Spleen (tissue), 11 donors: ENCODE results near the gene SLCO4C1. TPM values are rescaled to one million over a fixed set of nuclear protein-coding genes. Genes with fewer than 3 reads are reported as not detected.

Experiments used
- DNase-seq: peaks from one replicate; pipeline ENCODE4 v3.0.0-alpha.2; 2020
- H3K27ac ChIP-seq, 8 donors: fragments of 200-600 bp; sonication (generic) in 7 of 8; 1 replicate in 4 of 8; 2 replicates in 4 of 8; pipeline versions ENCODE4 v1.5.0 to v1.8.0; 2016 to 2021; ENCODE audit warnings: inconsistent platforms in 4 of 8, mild to moderate bottlenecking in 4 of 8, moderate library complexity in 1 of 8
- H3K27me3 ChIP-seq, 7 donors: fragments of 200-600 bp; sonication (generic) in 6 of 7; replicated peaks in 1 of 7; 1 replicate in 4 of 7; 2 replicates in 3 of 7; pipeline versions ENCODE4 v1.5.0 to v1.8.0; 2016 to 2021; ENCODE audit warnings: inconsistent platforms in 3 of 7, mild to moderate bottlenecking in 1 of 7
- H3K36me3 ChIP-seq, 6 donors: fragments of 200-600 bp; sonication (generic) in 5 of 6; 1 replicate in 4 of 6; 2 replicates in 2 of 6; pipeline versions ENCODE4 v1.5.0 to v1.8.0; 2016 to 2021; ENCODE audit warnings: inconsistent platforms in 2 of 6
- H3K4me1 ChIP-seq, 6 donors: fragments of 200-600 bp; sonication (generic) in 5 of 6; 1 replicate in 3 of 6; 2 replicates in 3 of 6; pipeline versions ENCODE4 v1.5.0 to v1.8.0; 2016 to 2021; ENCODE audit warnings: inconsistent platforms in 3 of 6
- H3K4me3 ChIP-seq, 8 donors: fragments of 200-600 bp; sonication (generic) in 7 of 8; 1 replicate in 4 of 8; 2 replicates in 4 of 8; pipeline versions ENCODE4 v1.5.0 to v1.8.0; 2016 to 2021; ENCODE audit warnings: inconsistent platforms in 4 of 8, mild to moderate bottlenecking in 4 of 8, moderate library complexity in 2 of 8
- H3K9me3 ChIP-seq, 8 donors: fragments of 200-600 bp; sonication (generic) in 7 of 8; 1 replicate in 4 of 8; 2 replicates in 4 of 8; pipeline versions ENCODE4 v1.5.0 to v1.8.0; 2016 to 2021; ENCODE audit warnings: inconsistent platforms in 4 of 8
- POLR2A ChIP-seq, 3 donors: fragments of 450-650 bp; IDR thresholded peaks; one replicate each; pipeline ENCODE4 v1.5.1; 2017; ENCODE audit warnings: antibody characterized with exemption in 3 of 3, mild to moderate bottlenecking in 1 of 3
- POLR2AphosphoS5 ChIP-seq, 3 donors: sonication (generic); formaldehyde crosslinking; IDR thresholded peaks; one replicate each; pipeline ENCODE4 v1.5.1; 2017; ENCODE audit warnings: antibody characterized with exemption in 3 of 3
- WGBS, 5 donors: extraction: QIAGEN DNeasy Blood & Tissue Kit in 3 of 5; methylation state at CpG; one replicate each; pipeline versions ENCODE4 v1.1.5 to v1.1.7; 2013 to 2018; 5-methylcytosine and 5-hydroxymethylcytosine counted together
- intact Hi-C: fragments of 100-400 bp; cut with DNase I; formaldehyde crosslinking; loops from one replicate; pipeline ENCODE4 v1.15.0; 2023; ENCODE audit warnings: low total_unique reads
- polyA plus RNA-seq, 3 donors: library from polyadenylated mRNA; stranded (reverse); fragments of 200-250 nt; gene quantifications; one replicate each; pipeline ENCODE4 v1.2.1, GENCODE V29; 2013
- total RNA-seq, 7 donors: library from RNA; depleted of rRNA in 3 of 7; stranded (reverse); fragments of >200 nt in 3 of 7; fragmentation: NEBNext Ultra II Directional in 4 of 7; extraction: Animal tissue kit (Norgen Biotek cat#: 25700) in 4 of 7; gene quantifications; one replicate each; pipeline versions ENCODE4 v1.1.0 to v1.2.1, GENCODE V29; 2016 to 2021
- TF ChIP-seq, protein P1 (sequence below), 11 experiments: fragments of 200-600 bp in 7 of 11; fragments of 450-650 bp in 4 of 11; sonication (generic) in 4 of 11; IDR thresholded peaks in 8 of 11; conservative IDR thresholded peaks in 3 of 11; 1 replicate in 7 of 11; 2 replicates in 4 of 11; pipeline versions ENCODE4 v1.4.0 to v1.8.0; 2016 to 2021; ENCODE audit warnings: antibody characterized with exemption in 11 of 11, inconsistent platforms in 4 of 11, mild to moderate bottlenecking in 1 of 11
- donor health status: healthy with polysubstance abuse.
- donor health status: DM: no; HTN: no; CAD: no; lungs with moderate emphysema.
- donor health status: DM: no; HTN: no; CAD: no.
- donor health status: Bipolar disorder and iron deficiency.
- donor health status: healthy.
- donor health status: DM: no; HTN: no; CAD: no.
- donor health status: DM: yes; HTN: yes; CAD: no.

The SLCO4C1 gene
- total and polyA plus RNA-seq, 10 donors, result 0.06 to 6.6 (median 2.3) TPM

DNA sequence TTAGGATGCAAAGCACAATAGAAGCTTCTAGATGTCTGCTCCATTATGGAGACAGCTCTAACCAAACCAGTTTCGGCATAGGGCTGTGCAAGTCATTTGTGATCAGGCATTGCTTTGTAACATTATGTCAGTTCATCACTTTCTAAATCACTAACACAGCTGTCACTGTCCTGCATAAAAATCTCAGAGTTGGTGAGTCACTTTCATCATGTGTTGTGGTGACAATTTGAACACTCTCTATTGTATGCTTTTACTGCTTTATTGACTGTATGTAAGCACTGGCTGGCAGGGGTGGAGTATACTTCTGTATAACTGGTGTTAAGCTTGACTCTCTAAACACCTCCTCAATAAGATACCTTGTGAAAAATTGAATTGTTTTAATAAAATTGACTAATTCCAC is 77.9 kb downstream of the SLCO4C1 start:
- Histone ChIP-seq H3K36me3 (no peaks in the 10 kb centered on the region), H3K4me3 (no peak overlapping the region), H3K27ac (no peak overlapping the region), H3K9me3 (peaks cover 0 to 15% (median 9%) of the 10 kb centered on the region in 8 donors), H3K4me1 (no peaks in the 10 kb centered on the region), H3K27me3 (no peaks in the 10 kb centered on the region)
- intact Hi-C loops, result no loop called here
- no peak for DNase-seq
- 62 to 100% (median 83%) methylated on average over 1 of the region's 1 CpG for WGBS, 5 donors
- no peak for TF ChIP-seq POLR2A (IDR thresholded peaks at IDR 0.05)
- TF ChIP-seq, protein P1, sequence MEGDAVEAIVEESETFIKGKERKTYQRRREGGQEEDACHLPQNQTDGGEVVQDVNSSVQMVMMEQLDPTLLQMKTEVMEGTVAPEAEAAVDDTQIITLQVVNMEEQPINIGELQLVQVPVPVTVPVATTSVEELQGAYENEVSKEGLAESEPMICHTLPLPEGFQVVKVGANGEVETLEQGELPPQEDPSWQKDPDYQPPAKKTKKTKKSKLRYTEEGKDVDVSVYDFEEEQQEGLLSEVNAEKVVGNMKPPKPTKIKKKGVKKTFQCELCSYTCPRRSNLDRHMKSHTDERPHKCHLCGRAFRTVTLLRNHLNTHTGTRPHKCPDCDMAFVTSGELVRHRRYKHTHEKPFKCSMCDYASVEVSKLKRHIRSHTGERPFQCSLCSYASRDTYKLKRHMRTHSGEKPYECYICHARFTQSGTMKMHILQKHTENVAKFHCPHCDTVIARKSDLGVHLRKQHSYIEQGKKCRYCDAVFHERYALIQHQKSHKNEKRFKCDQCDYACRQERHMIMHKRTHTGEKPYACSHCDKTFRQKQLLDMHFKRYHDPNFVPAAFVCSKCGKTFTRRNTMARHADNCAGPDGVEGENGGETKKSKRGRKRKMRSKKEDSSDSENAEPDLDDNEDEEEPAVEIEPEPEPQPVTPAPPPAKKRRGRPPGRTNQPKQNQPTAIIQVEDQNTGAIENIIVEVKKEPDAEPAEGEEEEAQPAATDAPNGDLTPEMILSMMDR (IDR thresholded peaks at IDR 0.05 in 8 of 11, conservative IDR thresholded peaks at IDR 0.05 in 3 of 11), result no peak
- TF ChIP-seq POLR2AphosphoS5 (IDR thresholded peaks at IDR 0.05), result no peak

DNA sequence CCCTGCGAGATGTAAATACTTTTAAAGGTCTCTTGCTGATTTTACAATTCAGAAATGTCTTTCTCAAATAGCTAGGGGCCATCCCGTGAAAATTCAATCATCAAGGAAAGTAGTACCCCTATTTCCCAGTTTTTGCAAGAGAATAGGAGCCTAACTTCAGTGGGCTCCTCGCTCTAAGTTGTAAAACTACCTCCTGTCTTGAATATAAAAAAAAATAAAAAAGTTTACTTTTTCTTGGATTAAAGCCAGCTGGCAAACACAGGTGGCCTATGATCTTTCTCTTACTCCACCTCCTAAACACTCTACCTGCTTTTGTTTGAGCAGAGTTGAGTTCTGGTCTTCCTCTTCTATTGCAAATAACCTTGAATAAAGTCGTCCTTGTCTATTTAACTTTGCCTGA is 79.4 kb downstream of the SLCO4C1 start:
- no peak overlapping the region for H3K4me3 ChIP-seq
- intact Hi-C loops, result no loop called here
- no peaks in the 10 kb centered on the region for H3K27me3 ChIP-seq
- WGBS, 5 donors, result 44 to 58% (median 57%) methylated on average over 4 of the region's 4 CpGs
- H3K9me3 ChIP-seq, result peaks cover 0 to 7% (median 2%) of the 10 kb centered on the region in 8 donors
- no peaks in the 10 kb centered on the region for H3K4me1 ChIP-seq
- TF ChIP-seq POLR2A (IDR thresholded peaks at IDR 0.05) (no peak), POLR2AphosphoS5 (IDR thresholded peaks at IDR 0.05) (no peak)
- TF ChIP-seq, protein P1 (IDR thresholded peaks at IDR 0.05 in 8 of 11, conservative IDR thresholded peaks at IDR 0.05 in 3 of 11), result no peak
- H3K27ac ChIP-seq, result no peak overlapping the region
- no peak for DNase-seq
- no peaks in the 10 kb centered on the region for H3K36me3 ChIP-seq

- intact Hi-C loops, result no loop called here
- 57 to 89% (median 77%) methylated on average over 1 of the region's 1 CpG for WGBS, 5 donors
- H3K4me1 ChIP-seq, result no peaks in the 10 kb centered on the region
- no peaks in the 10 kb centered on the region for H3K36me3 ChIP-seq
- DNase-seq, result no peak
- H3K27ac ChIP-seq, result no peak overlapping the region
- TF ChIP-seq, protein P1 (IDR thresholded peaks at IDR 0.05 in 8 of 11, conservative IDR thresholded peaks at IDR 0.05 in 3 of 11), result no peak
- TF ChIP-seq POLR2AphosphoS5 (IDR thresholded peaks at IDR 0.05) (no peak), POLR2A (IDR thresholded peaks at IDR 0.05) (no peak)
- no peaks in the 10 kb centered on the region for H3K27me3 ChIP-seq
- H3K4me3 ChIP-seq, result no peak overlapping the region
- H3K9me3 ChIP-seq, result no peaks in the 10 kb centered on the region
Measured at GRCh38 chr5:102211165-102211564, 84.9 kb downstream of the SLCO4C1 start.

GRCh38 chr5:102200861-102201260 is 95.2 kb downstream of the SLCO4C1 start:
- DNase-seq, result no peak
- Histone ChIP-seq H3K36me3 (no peaks in the 10 kb centered on the region), H3K4me3 (no peak overlapping the region), H3K27me3 (no peaks in the 10 kb centered on the region), H3K4me1 (no peaks in the 10 kb centered on the region), H3K9me3 (peaks cover 0 to 7% (median 0%) of the 10 kb centered on the region in 8 donors), H3K27ac (no peak overlapping the region)
- intact Hi-C loops, result no loop called here
- no peak for TF ChIP-seq POLR2AphosphoS5 (IDR thresholded peaks at IDR 0.05)
- no peak for TF ChIP-seq POLR2A (IDR thresholded peaks at IDR 0.05)
- TF ChIP-seq, protein P1 (IDR thresholded peaks at IDR 0.05 in 8 of 11, conservative IDR thresholded peaks at IDR 0.05 in 3 of 11), result no peak
- 48 to 63% (median 56%) methylated on average over 3 of the region's 3 CpGs for WGBS, 5 donors
